Caco-2 (cell line): ENCODE results near the gene CDH13. TPM values are rescaled to one million over a fixed set of nuclear protein-coding genes. Genes with fewer than 3 reads are reported as not detected.

ENCODE experiments used
- BruUV-seq: library from RNA; stranded (reverse); fragments of 400-500 nt; replicated peaks from 2 replicates; lab custom pipeline; 2021; lab: Mats Ljungman, UMichigan
- CTCF ChIA-PET: fragments of 300-600 bp; sonication (Branson Sonifier 250); formaldehyde crosslinking; loops from one replicate; lab custom pipeline; 2022; ENCODE audit warnings: antibody characterized with exemption; lab: Charles Lee
- POLR2A ChIA-PET: fragments of 300-600 bp; sonication (Branson Sonifier 250); formaldehyde crosslinking; loops from one replicate; lab custom pipeline; 2022; ENCODE audit warnings: antibody characterized with exemption; lab: Charles Lee
- DNase-seq, 2 experiments: peaks; one replicate each; pipeline versions ENCODE4 v3.0.0 to v3.0.0-alpha.2; 2020 to 2022
- H3K27me3 ChIP-seq: replicated peaks from 2 replicates; pipeline ENCODE4 v1.6.0; 2011; ENCODE audit warnings: low read length; ENCODE audit not compliant: control insufficient read depth, insufficient read depth
- H3K36me3 ChIP-seq: 2 replicates; pipeline ENCODE4 v1.5.1; 2011; ENCODE audit warnings: low read length; ENCODE audit not compliant: control insufficient read depth, insufficient read depth
- H3K4me1 ChIP-seq: fragments of 250-450 bp; sonication (Bioruptor Pico); 2 replicates; pipeline ENCODE4 v1.5.1; 2020; ENCODE audit warnings: mild to moderate bottlenecking
- H3K4me3 ChIP-seq: 2 replicates; pipeline ENCODE4 v1.5.1; 2011; ENCODE audit warnings: low read depth, mild to moderate bottlenecking, control low read depth, low read length
- H3K9me3 ChIP-seq: fragments of 250-450 bp; sonication (Bioruptor Pico); 2 replicates; pipeline ENCODE4 v1.5.1; 2020; ENCODE audit warnings: mild to moderate bottlenecking, moderate library complexity
- H3K27ac Mint-ChIP-seq: one replicate; pipeline ENCODE4 v1.8.0; 2022; ENCODE audit warnings: mixed read lengths; ENCODE audit not compliant: unreplicated experiment
- H3K27me3 Mint-ChIP-seq: one replicate; pipeline ENCODE4 v1.8.0; 2022; ENCODE audit warnings: mixed read lengths; ENCODE audit not compliant: insufficient read depth, unreplicated experiment
- H3K36me3 Mint-ChIP-seq: one replicate; pipeline ENCODE4 v1.8.0; 2022; ENCODE audit warnings: mild to moderate bottlenecking, mixed read lengths; ENCODE audit not compliant: insufficient read depth, unreplicated experiment
- H3K4me1 Mint-ChIP-seq: one replicate; pipeline ENCODE4 v1.8.0; 2022; ENCODE audit warnings: low read depth, mixed read lengths; ENCODE audit not compliant: unreplicated experiment
- H3K4me3 Mint-ChIP-seq: one replicate; pipeline ENCODE4 v1.8.0; 2022; ENCODE audit warnings: mild to moderate bottlenecking, moderate library complexity, mixed read lengths; ENCODE audit not compliant: unreplicated experiment
- H3K9me3 Mint-ChIP-seq: one replicate; pipeline ENCODE4 v1.8.0; 2022; ENCODE audit warnings: mixed read lengths; ENCODE audit not compliant: unreplicated experiment
- intact Hi-C: fragments of 100-400 bp; cut with micrococcal nuclease; formaldehyde crosslinking; loops from one replicate; pipeline ENCODE4 v1.10.0; 2022; ENCODE audit not compliant: unreplicated experiment
- total RNA-seq: library from RNA; stranded (reverse); gene quantifications from 2 replicates; pipeline ENCODE4 v1.2.3, GENCODE V29; 2022
- TF ChIP-seq, protein P1 (sequence below), 2 experiments: fragments of 200-600 bp in 1 of 2; IDR thresholded peaks; 1 replicate in 1 of 2; 2 replicates in 1 of 2; pipeline versions ENCODE4 v1.5.1 to v1.8.0; 2011 to 2022; ENCODE audit warnings: antibody characterized with exemption in 1 of 2, control low read depth in 1 of 2, inconsistent platforms in 1 of 2, low read depth in 1 of 2, low read length in 1 of 2, mild to moderate bottlenecking in 1 of 2, moderate library complexity in 1 of 2; ENCODE audit not compliant: insufficient read depth in 1 of 2, severe bottlenecking in 1 of 2, unreplicated experiment in 1 of 2

CDH13 gene
- total RNA-seq, 1 experiment from 2014 or later: 2.2 TPM

DNA sequence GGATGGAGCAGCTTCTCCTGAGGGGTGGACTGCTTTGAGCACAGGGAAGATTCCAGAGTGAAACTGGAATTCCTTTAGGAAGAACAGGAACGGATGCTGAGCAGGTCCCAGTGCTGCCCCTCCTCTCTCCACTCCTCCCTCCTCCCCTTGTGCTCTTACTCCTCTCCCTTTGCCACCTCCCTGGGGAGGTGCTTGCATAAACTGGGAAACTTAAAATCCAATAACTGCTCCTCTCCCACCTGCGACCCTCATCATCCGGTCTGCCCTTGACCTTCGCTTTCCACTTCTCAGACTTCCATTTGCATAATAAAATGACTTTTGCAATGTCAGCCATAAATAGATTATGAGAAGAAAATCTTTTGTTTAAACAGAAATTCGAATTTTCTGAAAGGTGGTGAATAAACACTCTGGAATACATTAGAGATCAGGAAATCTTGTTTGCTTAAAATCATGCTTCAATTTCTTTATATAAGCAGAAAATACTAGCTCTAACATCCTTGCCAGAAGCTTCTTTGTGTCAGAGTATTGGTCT is 1204.8 kb downstream of the CDH13 start:
- TF ChIP-seq, protein P1, sequence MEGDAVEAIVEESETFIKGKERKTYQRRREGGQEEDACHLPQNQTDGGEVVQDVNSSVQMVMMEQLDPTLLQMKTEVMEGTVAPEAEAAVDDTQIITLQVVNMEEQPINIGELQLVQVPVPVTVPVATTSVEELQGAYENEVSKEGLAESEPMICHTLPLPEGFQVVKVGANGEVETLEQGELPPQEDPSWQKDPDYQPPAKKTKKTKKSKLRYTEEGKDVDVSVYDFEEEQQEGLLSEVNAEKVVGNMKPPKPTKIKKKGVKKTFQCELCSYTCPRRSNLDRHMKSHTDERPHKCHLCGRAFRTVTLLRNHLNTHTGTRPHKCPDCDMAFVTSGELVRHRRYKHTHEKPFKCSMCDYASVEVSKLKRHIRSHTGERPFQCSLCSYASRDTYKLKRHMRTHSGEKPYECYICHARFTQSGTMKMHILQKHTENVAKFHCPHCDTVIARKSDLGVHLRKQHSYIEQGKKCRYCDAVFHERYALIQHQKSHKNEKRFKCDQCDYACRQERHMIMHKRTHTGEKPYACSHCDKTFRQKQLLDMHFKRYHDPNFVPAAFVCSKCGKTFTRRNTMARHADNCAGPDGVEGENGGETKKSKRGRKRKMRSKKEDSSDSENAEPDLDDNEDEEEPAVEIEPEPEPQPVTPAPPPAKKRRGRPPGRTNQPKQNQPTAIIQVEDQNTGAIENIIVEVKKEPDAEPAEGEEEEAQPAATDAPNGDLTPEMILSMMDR (IDR thresholded peaks at IDR 0.05; ENCODE audit: insufficient read depth in 1 of 2, low read depth in 1 of 2, low read length in 1 of 2, severe bottlenecking in 1 of 2, unreplicated experiment in 1 of 2): no peak
- intact Hi-C loops: no loop called here
- Mint-ChIP-seq H3K4me3 (no peak overlapping the region), H3K4me1 (no peaks in the 10 kb centered on the region), H3K36me3 (no peaks in the 10 kb centered on the region), H3K27ac (no peak overlapping the region), H3K27me3 (peaks cover 3% of the 10 kb centered on the region), H3K9me3 (no peaks in the 10 kb centered on the region)
- Histone ChIP-seq H3K4me3 (no peak overlapping the region), H3K36me3 (no peaks in the 10 kb centered on the region), H3K9me3 (no peaks in the 10 kb centered on the region), H3K27me3 (no peaks in the 10 kb centered on the region), H3K4me1 (no peaks in the 10 kb centered on the region; the same call in 1 of the 2 replicates)
- CTCF ChIA-PET: interaction anchor here (1.1 kb wide), 1 partner anchor 49 kb away, joined by 3 read pairs; no protein-coding TSS in a partner anchor
- POLR2A ChIA-PET: no interaction called here
- DNase-seq: no peak
- no TSS peak for BruUV-seq

DNA sequence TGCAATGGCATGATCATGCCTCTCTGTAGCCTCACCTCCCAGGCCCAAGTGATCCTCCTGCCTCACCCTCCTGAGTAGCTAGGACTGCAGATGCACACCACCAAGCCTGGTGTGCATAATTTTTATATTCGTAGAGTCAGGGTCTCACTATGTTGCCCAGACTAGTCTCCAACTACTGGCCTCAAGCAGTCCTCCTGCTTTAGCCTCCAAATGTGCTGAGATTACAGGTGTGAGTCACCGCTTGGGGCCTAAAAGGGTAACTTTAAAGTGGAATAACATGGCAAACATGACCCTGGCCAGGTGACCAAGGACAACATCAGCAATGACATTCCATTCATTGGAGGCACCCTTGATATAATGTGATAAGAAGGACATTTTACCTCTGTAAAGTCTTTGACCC is 1207.2 kb downstream of the CDH13 start:
- no peak overlapping the region for H3K4me3 Mint-ChIP-seq
- H3K4me1 ChIP-seq: no peaks in the 10 kb centered on the region; the same call in 1 of the 2 replicates
- no peaks in the 10 kb centered on the region for H3K9me3 Mint-ChIP-seq
- no TSS peak for BruUV-seq
- H3K27me3 ChIP-seq: no peaks in the 10 kb centered on the region
- intact Hi-C loops: no loop called here
- no peaks in the 10 kb centered on the region for H3K36me3 Mint-ChIP-seq
- no peak for DNase-seq
- ChIA-PET CTCF (no interaction called here), POLR2A (no interaction called here)
- H3K4me1 Mint-ChIP-seq: no peaks in the 10 kb centered on the region
- no peak overlapping the region for H3K4me3 ChIP-seq
- H3K27me3 Mint-ChIP-seq: peaks cover 5% of the 10 kb centered on the region
- H3K27ac Mint-ChIP-seq: no peak overlapping the region
- TF ChIP-seq, protein P1 (IDR thresholded peaks at IDR 0.05; ENCODE audit: insufficient read depth in 1 of 2, low read depth in 1 of 2, low read length in 1 of 2, severe bottlenecking in 1 of 2, unreplicated experiment in 1 of 2): no peak
- no peaks in the 10 kb centered on the region for H3K9me3 ChIP-seq
- no peaks in the 10 kb centered on the region for H3K36me3 ChIP-seq

DNA sequence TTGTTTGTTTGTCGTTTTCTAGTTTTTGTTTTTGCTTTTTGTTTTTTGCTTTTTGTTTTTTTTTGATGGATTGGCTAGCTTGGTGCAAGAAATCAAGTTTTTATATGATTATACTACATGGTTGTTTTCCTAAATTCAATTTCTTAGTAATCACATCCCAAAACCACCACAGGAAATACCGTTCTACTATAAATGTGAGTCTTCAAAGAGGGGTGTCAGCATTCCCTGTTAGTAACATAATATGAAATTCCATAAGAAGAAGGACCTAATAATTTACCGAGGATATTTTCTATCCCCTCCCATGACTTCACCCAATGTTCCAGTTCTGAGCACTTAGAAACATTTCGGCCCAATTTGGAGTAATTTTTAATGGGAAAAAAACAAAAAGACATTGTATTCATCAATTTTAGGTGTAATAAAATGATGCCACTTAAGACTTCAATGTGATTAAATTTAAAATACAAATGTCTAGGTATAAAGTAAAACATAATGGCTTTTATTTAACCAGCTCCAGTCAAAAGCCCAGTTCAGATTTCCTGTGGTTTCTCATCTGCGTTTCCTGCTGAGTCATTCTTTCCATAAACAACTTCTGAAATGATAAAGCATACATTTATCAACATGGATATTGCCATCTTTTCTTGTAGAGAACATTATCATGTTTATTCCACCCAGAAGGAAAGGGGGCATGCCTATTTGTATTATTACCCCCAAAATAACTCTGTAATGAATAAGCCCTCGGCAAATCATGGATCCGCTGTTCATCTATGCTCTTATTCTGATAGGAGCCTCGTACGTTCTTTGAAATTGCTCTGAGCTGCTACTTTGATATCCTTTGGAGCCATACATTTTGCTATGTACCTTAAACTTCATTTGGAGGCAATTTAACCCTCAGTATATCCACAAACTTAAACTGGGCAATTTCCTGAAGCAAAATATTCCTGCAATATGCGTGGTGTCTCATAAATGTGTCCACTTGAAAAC is 1209.1 kb downstream of the CDH13 start:
- no peak overlapping the region for H3K4me3 Mint-ChIP-seq
- peaks cover 15% of the 10 kb centered on the region for H3K9me3 Mint-ChIP-seq
- no peak for DNase-seq
- TF ChIP-seq, protein P1 (IDR thresholded peaks at IDR 0.05; ENCODE audit: insufficient read depth in 1 of 2, low read depth in 1 of 2, low read length in 1 of 2, severe bottlenecking in 1 of 2, unreplicated experiment in 1 of 2): no peak
- H3K36me3 ChIP-seq: no peaks in the 10 kb centered on the region
- no peak overlapping the region for H3K27ac Mint-ChIP-seq
- no peaks in the 10 kb centered on the region for H3K27me3 ChIP-seq
- no peaks in the 10 kb centered on the region for H3K36me3 Mint-ChIP-seq
- H3K9me3 ChIP-seq: 0 out of 2 replicates have a peak, but pooled peaks cover 6% of the 10 kb centered on the region
- ChIA-PET POLR2A (no interaction called here), CTCF (no interaction called here)
- no peaks in the 10 kb centered on the region; the same call in 1 of the 2 replicates for H3K4me1 ChIP-seq
- no peak overlapping the region for H3K4me3 ChIP-seq
- no TSS peak for BruUV-seq
- no peaks in the 10 kb centered on the region for H3K4me1 Mint-ChIP-seq
- intact Hi-C loops: no loop called here
- peaks cover 5% of the 10 kb centered on the region for H3K27me3 Mint-ChIP-seq
